ENCODE data around the gene SRSF2. TPM values are rescaled to one million over a fixed set of nuclear protein-coding genes. Genes with fewer than 3 reads are reported as not detected.

The SRSF2 gene
- total RNA-seq, 1 donor from 2014 or later = 239 TPM

DNA sequence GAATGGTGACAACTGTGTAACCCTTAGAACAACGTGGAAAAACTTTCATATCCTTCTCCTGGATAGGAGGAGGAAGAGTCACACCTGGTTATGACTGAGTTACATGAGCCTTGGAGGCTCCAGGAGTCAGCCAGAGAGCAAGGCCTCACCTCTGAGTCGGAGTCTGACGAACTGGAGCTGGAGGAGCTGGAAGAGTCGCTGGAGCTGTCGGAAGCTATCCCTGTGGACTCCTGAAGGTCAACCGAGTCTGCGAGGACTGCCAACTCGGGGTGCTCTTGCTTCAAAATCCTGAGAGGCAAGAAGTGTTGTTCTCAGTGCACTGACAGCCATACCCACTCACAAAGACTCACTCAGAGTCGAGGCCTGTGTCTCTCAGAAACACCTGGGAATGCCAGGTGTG lies 16.9 kb downstream of the SRSF2 start:
- H3K4me3 Mint-ChIP-seq = no peak overlapping the region
- peaks cover 3% of the 10 kb centered on the region for H3K4me1 Mint-ChIP-seq
- H3K36me3 Mint-ChIP-seq = peaks cover 44% of the 10 kb centered on the region
- TF ChIP-seq, protein P1, sequence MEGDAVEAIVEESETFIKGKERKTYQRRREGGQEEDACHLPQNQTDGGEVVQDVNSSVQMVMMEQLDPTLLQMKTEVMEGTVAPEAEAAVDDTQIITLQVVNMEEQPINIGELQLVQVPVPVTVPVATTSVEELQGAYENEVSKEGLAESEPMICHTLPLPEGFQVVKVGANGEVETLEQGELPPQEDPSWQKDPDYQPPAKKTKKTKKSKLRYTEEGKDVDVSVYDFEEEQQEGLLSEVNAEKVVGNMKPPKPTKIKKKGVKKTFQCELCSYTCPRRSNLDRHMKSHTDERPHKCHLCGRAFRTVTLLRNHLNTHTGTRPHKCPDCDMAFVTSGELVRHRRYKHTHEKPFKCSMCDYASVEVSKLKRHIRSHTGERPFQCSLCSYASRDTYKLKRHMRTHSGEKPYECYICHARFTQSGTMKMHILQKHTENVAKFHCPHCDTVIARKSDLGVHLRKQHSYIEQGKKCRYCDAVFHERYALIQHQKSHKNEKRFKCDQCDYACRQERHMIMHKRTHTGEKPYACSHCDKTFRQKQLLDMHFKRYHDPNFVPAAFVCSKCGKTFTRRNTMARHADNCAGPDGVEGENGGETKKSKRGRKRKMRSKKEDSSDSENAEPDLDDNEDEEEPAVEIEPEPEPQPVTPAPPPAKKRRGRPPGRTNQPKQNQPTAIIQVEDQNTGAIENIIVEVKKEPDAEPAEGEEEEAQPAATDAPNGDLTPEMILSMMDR (IDR thresholded peaks at IDR 0.05; ENCODE audit: unreplicated experiment) = no peak
- H3K27me3 Mint-ChIP-seq (ENCODE audit: low read depth) = no peaks in the 10 kb centered on the region
- H3K9me3 Mint-ChIP-seq = no peaks in the 10 kb centered on the region
- no peak for DNase-seq (ENCODE audit: low spot score in 2 of 2, unreplicated experiment in 2 of 2)
- no peak overlapping the region for H3K27ac Mint-ChIP-seq

DNA sequence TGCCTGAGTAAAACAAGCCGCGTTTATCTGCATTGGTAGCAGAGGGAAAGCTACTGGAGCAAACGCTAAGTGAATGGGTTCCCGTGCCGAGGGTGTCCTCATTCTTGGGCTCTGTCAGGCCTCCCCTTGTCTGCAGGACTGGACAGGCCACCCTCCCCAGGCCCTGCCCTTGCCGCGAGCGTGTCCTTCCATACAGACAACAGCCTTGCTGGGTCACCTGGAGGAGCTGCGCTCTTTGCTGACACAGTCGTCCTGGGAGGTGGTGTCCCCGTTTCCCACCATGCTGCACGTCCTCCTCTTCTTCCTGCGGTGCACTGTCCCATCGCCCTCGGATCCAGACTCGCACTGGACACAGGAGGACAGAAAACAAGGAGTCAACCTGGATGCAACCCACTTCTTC lies 18.6 kb downstream of the SRSF2 start:
- H3K4me3 Mint-ChIP-seq = no peak overlapping the region
- no peaks in the 10 kb centered on the region for H3K27me3 Mint-ChIP-seq (ENCODE audit: low read depth)
- DNase-seq (ENCODE audit: low spot score in 2 of 2, unreplicated experiment in 2 of 2) = no peak
- H3K9me3 Mint-ChIP-seq = no peaks in the 10 kb centered on the region
- H3K36me3 Mint-ChIP-seq = peaks cover 51% of the 10 kb centered on the region
- H3K27ac Mint-ChIP-seq = no peak overlapping the region
- TF ChIP-seq, protein P1 (IDR thresholded peaks at IDR 0.05; ENCODE audit: unreplicated experiment) = no peak
- H3K4me1 Mint-ChIP-seq = no peaks in the 10 kb centered on the region

DNA sequence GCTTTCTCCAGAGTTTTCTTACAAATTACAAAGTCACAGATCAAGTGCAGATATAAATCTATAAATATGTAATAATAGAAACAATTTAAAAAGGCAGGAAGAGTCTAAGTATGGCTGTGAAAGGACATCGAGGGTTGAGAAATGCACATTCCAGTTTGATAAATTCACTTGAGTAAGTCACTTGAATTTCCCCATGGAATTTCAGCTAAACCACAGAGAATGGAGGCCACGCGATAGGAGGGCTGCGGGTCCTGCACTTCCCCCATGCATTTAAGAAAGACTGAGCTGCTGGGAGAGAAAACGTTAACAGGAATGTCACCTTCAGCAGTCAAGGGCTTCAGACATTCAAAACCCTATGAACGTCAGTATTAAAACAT lies 20.3 kb downstream of the SRSF2 start:
- Mint-ChIP-seq H3K36me3 (peaks cover 45% of the 10 kb centered on the region), H3K4me3 (no peak overlapping the region), H3K4me1 (no peaks in the 10 kb centered on the region), H3K27me3 (ENCODE audit: low read depth) (no peaks in the 10 kb centered on the region), H3K27ac (no peak overlapping the region), H3K9me3 (no peaks in the 10 kb centered on the region)
- DNase-seq (ENCODE audit: low spot score in 2 of 2, unreplicated experiment in 2 of 2) = no peak
- TF ChIP-seq, protein P1 (IDR thresholded peaks at IDR 0.05; ENCODE audit: unreplicated experiment) = no peak

DNA sequence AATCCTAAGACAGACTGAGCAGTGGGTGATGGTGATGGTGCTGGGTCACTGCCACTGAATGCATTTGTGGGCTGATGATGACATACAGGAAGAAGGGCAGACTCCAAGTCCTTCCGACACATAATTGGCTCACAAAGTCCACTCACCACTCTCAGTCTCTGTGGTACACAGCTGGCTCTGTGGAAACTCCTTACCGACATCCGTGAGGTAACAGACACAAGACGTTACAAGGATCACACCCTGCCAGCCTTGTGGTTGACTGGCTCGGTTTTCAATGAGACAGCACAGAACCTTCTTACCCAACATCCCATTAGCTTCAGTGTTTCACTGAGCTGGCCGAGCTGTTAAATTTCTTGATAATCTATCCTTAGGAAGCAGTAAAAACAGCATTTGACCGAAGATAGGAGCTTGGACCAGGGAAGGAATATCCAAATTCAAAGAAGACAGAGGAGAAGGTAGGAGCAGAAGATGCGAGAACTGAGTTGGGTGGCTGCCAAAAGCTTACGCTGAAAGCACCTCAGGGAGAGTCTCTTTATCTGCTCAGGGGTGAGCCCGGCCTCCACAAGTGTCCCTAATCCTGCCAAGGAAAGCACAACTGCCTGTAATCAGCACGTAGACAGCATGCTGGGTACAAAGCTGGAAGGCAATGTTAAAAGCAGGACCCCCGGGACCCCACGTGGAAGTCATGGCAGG lies 20.8 kb downstream of the SRSF2 start:
- no peak overlapping the region for H3K4me3 Mint-ChIP-seq

DNA sequence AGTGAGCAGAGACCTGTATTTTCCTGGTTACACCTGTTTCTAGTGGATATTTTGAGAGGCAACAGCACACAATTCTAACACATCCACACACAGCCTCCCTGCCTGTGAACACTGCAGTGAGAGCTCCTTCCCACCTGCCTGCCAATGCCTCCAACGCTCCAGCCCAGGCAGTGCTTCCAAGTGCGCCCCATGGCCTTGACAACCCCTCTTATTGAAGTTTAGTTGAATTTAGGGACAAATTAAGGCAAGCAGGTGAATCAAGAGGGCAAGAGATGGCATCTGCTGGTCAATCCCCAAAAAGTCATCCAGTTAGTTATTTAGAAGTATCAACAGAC lies 21.7 kb downstream of the SRSF2 start:
- no peak overlapping the region for H3K27ac Mint-ChIP-seq
- TF ChIP-seq, protein P1 (IDR thresholded peaks at IDR 0.05; ENCODE audit: unreplicated experiment) = no peak
- H3K9me3 Mint-ChIP-seq = no peaks in the 10 kb centered on the region
- H3K27me3 Mint-ChIP-seq (ENCODE audit: low read depth) = no peaks in the 10 kb centered on the region
- DNase-seq (ENCODE audit: low spot score in 2 of 2, unreplicated experiment in 2 of 2) = no peak
- peaks cover 35% of the 10 kb centered on the region for H3K36me3 Mint-ChIP-seq
- H3K4me1 Mint-ChIP-seq = peaks cover 7% of the 10 kb centered on the region
- H3K4me3 Mint-ChIP-seq = no peak overlapping the region

More for the DNA sequence above, 20.8 kb downstream of the SRSF2 start:
- no peak for DNase-seq (ENCODE audit: low spot score in 2 of 2, unreplicated experiment in 2 of 2)
- no peaks in the 10 kb centered on the region for H3K27me3 Mint-ChIP-seq (ENCODE audit: low read depth)
- H3K4me1 Mint-ChIP-seq = peaks cover 4% of the 10 kb centered on the region
- TF ChIP-seq, protein P1 (IDR thresholded peaks at IDR 0.05; ENCODE audit: unreplicated experiment) = no peak
- peaks cover 40% of the 10 kb centered on the region for H3K36me3 Mint-ChIP-seq
- peak overlapping the region; percentile 9 for H3K27ac Mint-ChIP-seq
- H3K9me3 Mint-ChIP-seq = no peaks in the 10 kb centered on the region
